Activated CD4-positive, alpha-beta memory T cell treated with anti-CD3 and anti-CD28 coated beads for 36 hours (primary cell): Measurements from ENCODE around the gene USP25. TPM values are rescaled to one million over a fixed set of nuclear protein-coding genes. Genes with fewer than 3 reads are reported as not detected.

Experiments used
- CTCF ChIA-PET: fragments of 350-600 bp; sonication (Branson Sonifier 250); formaldehyde crosslinking; loops from one replicate; lab custom pipeline; 2021; ENCODE audit warnings: antibody characterized with exemption, inconsistent platforms; lab: Charles Lee
- POLR2A ChIA-PET: fragments of 350-600 bp; sonication (Branson Sonifier 250); formaldehyde crosslinking; loops from one replicate; lab custom pipeline; 2021; ENCODE audit warnings: antibody characterized with exemption; lab: Charles Lee
- DNase-seq: peaks from one replicate; pipeline ENCODE4 v3.0.0-alpha.2; 2020
- H3K27ac Mint-ChIP-seq: one replicate; pipeline ENCODE4 v1.8.0; 2021; ENCODE audit warnings: mixed read lengths
- H3K27me3 Mint-ChIP-seq: one replicate; pipeline ENCODE4 v1.8.0; 2021; ENCODE audit warnings: mixed read lengths
- H3K36me3 Mint-ChIP-seq: one replicate; pipeline ENCODE4 v1.8.0; 2021; ENCODE audit warnings: mixed read lengths
- H3K4me1 Mint-ChIP-seq: one replicate; pipeline ENCODE4 v1.8.0; 2021; ENCODE audit warnings: low read depth, mixed read lengths
- H3K4me3 Mint-ChIP-seq: one replicate; pipeline ENCODE4 v1.8.0; 2021; ENCODE audit warnings: mild to moderate bottlenecking, mixed read lengths
- H3K9me3 Mint-ChIP-seq: one replicate; pipeline ENCODE4 v1.8.0; 2021; ENCODE audit warnings: mixed read lengths
- intact Hi-C: fragments of 100-400 bp; cut with micrococcal nuclease; formaldehyde crosslinking; loops from one replicate; pipeline ENCODE4 v1.15.1; 2023
- total RNA-seq, 2 experiments: library from RNA; stranded (reverse); gene quantifications; one replicate each; pipeline ENCODE4 v1.2.3, GENCODE V29; 2021

The USP25 gene
- total RNA-seq, 2 experiments from 2014 or later, result 31.2 to 31.7 TPM

DNA sequence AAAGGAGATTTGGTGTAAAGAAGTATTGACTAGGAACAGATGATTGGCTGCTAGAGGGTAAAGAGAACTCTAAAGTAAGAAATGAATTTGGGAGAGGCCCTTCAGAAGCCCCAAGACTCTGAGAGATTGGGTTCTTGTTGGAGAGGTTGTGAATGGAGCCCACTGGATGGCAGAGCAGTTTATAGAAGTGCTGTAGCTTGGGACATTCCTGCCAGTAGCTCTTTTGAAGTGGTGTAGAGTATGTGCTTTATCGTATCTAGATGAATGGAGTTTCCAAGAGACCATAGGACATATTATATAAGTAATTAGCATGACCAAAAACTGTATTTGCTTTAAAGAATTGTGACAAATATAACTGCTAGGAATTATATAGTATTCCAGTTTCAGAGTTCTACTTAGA lies 21.3 kb downstream of the USP25 start:
- ChIA-PET CTCF (no interaction called here), POLR2A (no interaction called here)
- DNase-seq, result no peak
- no peak overlapping the region for H3K27ac Mint-ChIP-seq
- no peaks in the 10 kb centered on the region for H3K27me3 Mint-ChIP-seq
- no peaks in the 10 kb centered on the region for H3K36me3 Mint-ChIP-seq
- no peaks in the 10 kb centered on the region for H3K9me3 Mint-ChIP-seq
- H3K4me1 Mint-ChIP-seq, result peaks cover 60% of the 10 kb centered on the region
- H3K4me3 Mint-ChIP-seq, result no peak overlapping the region
- intact Hi-C loops, result no loop called here

GRCh38 chr21:15751546-15751945 lies 21.8 kb downstream of the USP25 start:
- Mint-ChIP-seq H3K27me3 (no peaks in the 10 kb centered on the region), H3K4me1 (peaks cover 63% of the 10 kb centered on the region), H3K27ac (no peak overlapping the region), H3K36me3 (no peaks in the 10 kb centered on the region), H3K9me3 (no peaks in the 10 kb centered on the region), H3K4me3 (no peak overlapping the region)
- CTCF ChIA-PET, result no interaction called here
- DNase-seq, result no peak
- intact Hi-C loops, result no loop called here
- POLR2A ChIA-PET, result no interaction called here

DNA sequence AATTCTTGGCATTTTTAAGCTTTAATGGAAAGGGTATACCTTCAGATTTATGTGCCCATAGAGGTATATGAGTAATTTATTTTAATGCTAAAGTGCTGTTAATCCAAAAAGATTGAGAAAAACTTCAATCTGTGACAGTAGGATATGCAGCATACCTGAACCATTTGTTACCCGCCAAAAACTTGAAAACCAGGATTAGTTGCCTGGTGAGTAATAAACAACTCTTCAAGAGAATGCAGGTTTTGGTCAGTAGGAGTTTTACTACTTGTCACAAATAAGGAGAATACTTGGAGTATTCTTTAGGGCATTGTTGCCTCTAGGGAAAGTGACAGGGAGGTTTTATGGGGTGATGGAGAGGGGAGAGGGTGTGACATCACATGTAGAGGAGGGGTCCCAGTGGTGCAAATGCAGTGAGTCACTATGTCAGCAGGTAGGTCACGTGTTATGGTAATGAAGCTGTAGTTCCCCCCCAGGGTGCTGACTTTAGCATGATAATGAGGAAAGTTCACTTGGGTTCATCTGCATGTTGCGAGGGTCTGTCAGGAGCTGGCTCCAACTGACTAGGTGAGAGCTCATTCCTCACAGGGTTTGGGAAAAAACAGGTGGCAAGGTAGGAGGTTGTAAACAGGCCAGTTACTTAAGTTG lies 23.1 kb downstream of the USP25 start:
- Mint-ChIP-seq H3K36me3 (peaks cover 8% of the 10 kb centered on the region), H3K4me1 (peaks cover 68% of the 10 kb centered on the region), H3K4me3 (no peak overlapping the region)

DNA sequence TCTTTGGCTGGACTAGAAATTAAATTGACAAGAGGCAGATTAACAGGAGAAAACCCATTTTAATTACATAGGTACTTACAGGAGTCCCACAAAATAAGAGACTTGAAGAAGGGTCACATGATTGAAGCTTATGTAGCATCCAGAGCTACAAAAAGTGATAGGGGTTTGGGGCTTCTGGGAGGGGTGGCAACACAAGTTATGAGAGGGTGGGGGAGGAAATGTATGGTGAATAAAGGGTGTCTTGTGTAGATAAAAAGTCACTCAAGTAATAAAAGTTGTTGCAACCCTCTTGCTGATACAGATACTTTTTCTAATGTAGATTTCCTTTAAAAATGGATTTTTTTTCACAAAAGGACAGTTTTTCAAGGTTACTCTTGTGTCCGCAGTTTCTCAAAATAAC lies 24.0 kb downstream of the USP25 start:
- intact Hi-C loops, result no loop called here
- ChIA-PET CTCF (interaction anchor here (0.6 kb wide), 1 partner anchor 162 kb away, joined by 3 read pairs; no protein-coding TSS in a partner anchor), POLR2A (no interaction called here)
- DNase-seq, result no peak
- peaks cover 9% of the 10 kb centered on the region for H3K9me3 Mint-ChIP-seq
- H3K36me3 Mint-ChIP-seq, result peaks cover 16% of the 10 kb centered on the region
- no peak overlapping the region for H3K27ac Mint-ChIP-seq
- no peaks in the 10 kb centered on the region for H3K27me3 Mint-ChIP-seq
- H3K4me1 Mint-ChIP-seq, result peaks cover 74% of the 10 kb centered on the region
- no peak overlapping the region for H3K4me3 Mint-ChIP-seq

More for the DNA sequence above, 23.1 kb downstream of the USP25 start:
- CTCF ChIA-PET, result interaction anchor here (0.6 kb wide), 1 partner anchor 161 kb away, joined by 3 read pairs; no protein-coding TSS in a partner anchor
- peaks cover 4% of the 10 kb centered on the region for H3K9me3 Mint-ChIP-seq
- POLR2A ChIA-PET, result no interaction called here
- no peak overlapping the region for H3K27ac Mint-ChIP-seq
- no peak for DNase-seq
- intact Hi-C loops, result no loop called here
- no peaks in the 10 kb centered on the region for H3K27me3 Mint-ChIP-seq

DNA sequence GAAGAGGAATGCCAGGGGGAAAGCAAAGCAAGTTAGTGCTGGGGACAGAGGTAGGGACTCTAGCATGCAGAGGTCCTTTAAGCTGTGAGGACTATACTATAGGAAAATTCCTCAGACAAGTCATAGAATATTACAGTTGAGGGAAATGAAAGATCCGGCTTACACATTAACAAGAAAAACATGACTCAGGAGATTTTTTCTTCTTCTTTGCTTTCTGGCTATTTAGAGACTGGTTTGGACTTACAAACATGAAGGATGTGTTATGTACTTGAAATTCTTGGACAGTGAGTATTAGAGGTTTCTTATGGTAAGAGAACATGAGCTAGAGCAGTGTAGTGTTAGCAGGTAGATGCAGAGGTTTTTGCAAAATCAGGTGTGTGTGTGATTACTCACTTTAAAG lies 24.9 kb downstream of the USP25 start:
- H3K4me1 Mint-ChIP-seq, result peaks cover 69% of the 10 kb centered on the region
- no peaks in the 10 kb centered on the region for H3K27me3 Mint-ChIP-seq
- ChIA-PET CTCF (interaction anchor here (0.8 kb wide), 1 partner anchor 39 kb away, joined by 3 read pairs; no protein-coding TSS in a partner anchor), POLR2A (no interaction called here)
- no peak for DNase-seq
- no peak overlapping the region for H3K4me3 Mint-ChIP-seq
- peaks cover 9% of the 10 kb centered on the region for H3K9me3 Mint-ChIP-seq
- no peak overlapping the region for H3K27ac Mint-ChIP-seq
- H3K36me3 Mint-ChIP-seq, result peaks cover 16% of the 10 kb centered on the region
- intact Hi-C loops, result no loop called here

DNA sequence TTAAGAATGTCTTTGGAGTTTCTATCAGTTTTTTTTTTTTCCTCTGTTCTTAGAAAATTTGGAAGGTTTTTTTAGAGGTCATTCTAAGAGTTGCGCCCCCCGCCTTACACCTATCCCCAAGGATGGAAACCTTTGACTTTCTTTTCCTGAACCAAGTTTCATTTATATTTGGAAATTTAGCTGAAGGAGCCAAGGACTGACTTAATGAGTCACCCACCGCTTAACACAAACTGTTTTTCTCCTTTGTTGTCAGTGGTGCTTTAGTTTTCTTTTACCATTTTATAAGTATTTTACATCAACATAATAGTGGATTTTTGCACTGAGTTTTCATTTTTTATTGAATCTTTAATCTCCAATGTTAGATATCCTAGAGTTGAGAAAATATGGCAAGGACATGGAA lies 25.3 kb downstream of the USP25 start:
- ChIA-PET POLR2A (no interaction called here), CTCF (interaction anchor here (0.8 kb wide), 1 partner anchor 39 kb away, joined by 3 read pairs; no protein-coding TSS in a partner anchor)
- peaks cover 16% of the 10 kb centered on the region for H3K36me3 Mint-ChIP-seq
- H3K27ac Mint-ChIP-seq, result no peak overlapping the region
- no peaks in the 10 kb centered on the region for H3K27me3 Mint-ChIP-seq
- H3K4me1 Mint-ChIP-seq, result peaks cover 70% of the 10 kb centered on the region
- no peak for DNase-seq
- intact Hi-C loops, result no loop called here
- peaks cover 9% of the 10 kb centered on the region for H3K9me3 Mint-ChIP-seq
- no peak overlapping the region for H3K4me3 Mint-ChIP-seq

DNA sequence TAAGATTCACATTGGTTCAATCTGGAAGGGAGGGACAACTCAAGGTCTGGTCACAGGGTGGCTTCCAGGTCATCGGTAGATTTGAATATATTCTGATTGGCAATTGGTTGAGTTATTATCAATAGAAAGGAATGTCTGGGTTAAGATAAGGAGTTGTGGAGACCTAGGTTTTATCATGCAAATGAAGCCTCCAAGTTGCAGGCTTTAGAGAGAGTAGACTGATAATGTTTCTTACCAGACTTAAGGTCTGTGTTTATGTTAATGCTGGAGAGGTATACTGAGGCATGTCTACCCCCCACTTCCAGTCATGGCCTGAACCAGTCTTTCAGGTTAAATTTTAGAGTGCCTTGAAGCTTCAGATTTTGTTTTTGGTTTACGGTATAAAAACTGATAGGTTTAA lies 29.7 kb downstream of the USP25 start:
- CTCF ChIA-PET, result no interaction called here
- H3K36me3 Mint-ChIP-seq, result peaks cover 31% of the 10 kb centered on the region
- POLR2A ChIA-PET, result no interaction called here
- no peak overlapping the region for H3K4me3 Mint-ChIP-seq
- peaks cover 14% of the 10 kb centered on the region for H3K9me3 Mint-ChIP-seq
- H3K27ac Mint-ChIP-seq, result no peak overlapping the region
- intact Hi-C loops, result no loop called here
- no peak for DNase-seq
- no peaks in the 10 kb centered on the region for H3K27me3 Mint-ChIP-seq
- peaks cover 71% of the 10 kb centered on the region for H3K4me1 Mint-ChIP-seq

DNA sequence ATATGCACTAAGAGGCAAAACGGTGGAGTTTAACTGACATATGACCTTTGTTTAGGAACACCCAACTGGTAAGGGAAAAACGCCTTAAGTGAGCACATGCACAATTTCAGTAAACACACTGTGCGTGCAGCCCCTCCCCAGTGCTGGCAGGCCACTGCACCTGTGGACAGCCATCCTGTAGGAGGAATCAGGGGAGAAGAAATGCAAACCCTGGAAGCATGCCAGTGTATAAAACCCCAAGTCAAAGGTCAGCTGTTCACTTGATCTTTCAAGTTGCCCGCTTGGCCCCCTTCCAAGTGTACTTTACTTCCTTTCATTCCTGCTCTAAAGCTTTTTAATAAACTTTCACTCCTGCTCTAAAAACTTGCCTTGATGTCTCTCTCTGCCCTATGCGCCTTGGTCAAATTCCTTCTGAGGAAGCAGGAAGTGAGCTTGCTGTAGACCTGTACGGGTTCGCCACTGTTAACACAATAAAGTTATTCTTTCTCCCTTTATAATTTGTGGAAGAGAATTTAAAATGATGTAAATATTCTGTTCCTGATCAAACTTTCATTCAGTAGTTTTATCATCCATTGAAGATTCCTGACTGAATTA lies 31.8 kb downstream of the USP25 start:
- POLR2A ChIA-PET, result no interaction called here
- Mint-ChIP-seq H3K9me3 (peaks cover 14% of the 10 kb centered on the region), H3K27ac (no peak overlapping the region), H3K4me3 (no peak overlapping the region), H3K36me3 (peaks cover 34% of the 10 kb centered on the region), H3K27me3 (no peaks in the 10 kb centered on the region), H3K4me1 (peaks cover 56% of the 10 kb centered on the region)
- no peak for DNase-seq
- intact Hi-C loops, result loop anchor here (2.0 kb wide), 1 partner anchor 29 kb away; no protein-coding TSS in a partner anchor
- CTCF ChIA-PET, result no interaction called here

DNA sequence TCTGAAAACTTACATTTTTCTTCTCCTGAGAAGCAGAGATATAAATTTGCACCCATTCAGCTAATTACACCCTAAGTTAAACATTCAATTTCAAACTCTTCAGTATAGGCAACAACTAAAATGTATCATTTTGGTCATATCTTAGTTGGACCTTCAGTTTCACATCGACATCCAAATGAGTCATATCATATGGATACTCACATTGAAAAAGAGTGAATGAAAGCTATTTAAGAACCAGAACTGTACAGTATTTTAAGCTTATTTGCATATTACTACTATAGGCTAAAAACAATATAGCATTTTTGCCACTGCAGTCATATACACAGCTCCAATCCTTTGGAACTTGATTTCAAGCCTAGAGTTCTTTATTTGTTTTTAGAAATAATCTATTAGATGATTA lies 33.6 kb downstream of the USP25 start:
- Mint-ChIP-seq H3K4me3 (no peak overlapping the region), H3K36me3 (peaks cover 34% of the 10 kb centered on the region), H3K27ac (no peak overlapping the region), H3K27me3 (no peaks in the 10 kb centered on the region), H3K4me1 (peaks cover 53% of the 10 kb centered on the region), H3K9me3 (peaks cover 5% of the 10 kb centered on the region)
- no peak for DNase-seq
- intact Hi-C loops, result loop anchor here (2.0 kb wide), 1 partner anchor 31 kb away; no protein-coding TSS in a partner anchor
- ChIA-PET CTCF (interaction anchor here (0.8 to 1.2 kb wide), 5 partner anchors 29 to 63 kb away, joined by 3 to 5 read pairs (median 3); partner anchors contain the start of gene USP25), POLR2A (interaction anchor here (1.0 kb wide), 1 partner anchor 31 kb away, joined by 3 read pairs; no protein-coding TSS in a partner anchor)

- DNase-seq, result no peak
- H3K36me3 Mint-ChIP-seq, result peaks cover 34% of the 10 kb centered on the region
- intact Hi-C loops, result no loop called here
Observed at GRCh38 chr21:15764878-15765277, 35.1 kb downstream of the USP25 start.

DNA sequence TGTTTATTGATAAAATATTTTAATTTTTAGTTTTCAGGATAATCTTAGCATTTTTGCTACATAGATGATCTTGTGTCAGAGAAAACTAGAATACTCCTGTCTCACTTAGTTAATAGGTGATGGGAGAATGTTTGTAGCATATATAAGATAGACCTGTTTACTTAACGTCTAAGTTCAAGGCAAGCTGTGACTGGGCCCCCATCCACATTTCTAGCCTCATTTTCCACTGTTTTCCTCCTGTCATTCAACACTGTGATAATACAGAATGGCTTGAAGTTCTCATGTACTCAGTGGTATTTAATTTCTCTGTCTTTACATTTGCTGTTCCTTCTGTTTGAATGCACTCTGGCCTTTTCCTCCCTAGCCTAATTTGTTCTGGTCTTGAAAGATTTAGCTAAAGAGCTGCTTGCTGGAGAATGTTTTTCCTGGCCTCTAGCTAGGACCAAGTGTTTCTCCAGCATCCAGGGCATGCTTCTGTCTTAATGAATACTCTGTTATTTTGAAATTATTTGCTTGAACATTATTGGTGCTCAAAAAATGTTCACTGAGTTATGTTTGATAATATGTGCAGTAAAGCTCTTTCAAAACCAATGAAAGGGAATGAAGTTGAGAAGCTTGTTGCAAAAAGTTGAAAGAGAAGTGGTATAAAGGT lies 37.3 kb downstream of the USP25 start:
- H3K27me3 Mint-ChIP-seq, result no peaks in the 10 kb centered on the region
- H3K27ac Mint-ChIP-seq, result no peak overlapping the region
- CTCF ChIA-PET, result no interaction called here
- peaks cover 1% of the 10 kb centered on the region for H3K9me3 Mint-ChIP-seq
- peaks cover 52% of the 10 kb centered on the region for H3K4me1 Mint-ChIP-seq
- H3K36me3 Mint-ChIP-seq, result peaks cover 34% of the 10 kb centered on the region
- POLR2A ChIA-PET, result no interaction called here
- DNase-seq, result no peak
- intact Hi-C loops, result no loop called here
- H3K4me3 Mint-ChIP-seq, result no peak overlapping the region

More at GRCh38 chr21:15764878-15765277, 35.1 kb downstream of the USP25 start:
- peaks cover 5% of the 10 kb centered on the region for H3K9me3 Mint-ChIP-seq
- no peak overlapping the region for H3K4me3 Mint-ChIP-seq
- no peaks in the 10 kb centered on the region for H3K27me3 Mint-ChIP-seq
- ChIA-PET CTCF (no interaction called here), POLR2A (no interaction called here)
- no peak overlapping the region for H3K27ac Mint-ChIP-seq
- H3K4me1 Mint-ChIP-seq, result peaks cover 55% of the 10 kb centered on the region

DNA sequence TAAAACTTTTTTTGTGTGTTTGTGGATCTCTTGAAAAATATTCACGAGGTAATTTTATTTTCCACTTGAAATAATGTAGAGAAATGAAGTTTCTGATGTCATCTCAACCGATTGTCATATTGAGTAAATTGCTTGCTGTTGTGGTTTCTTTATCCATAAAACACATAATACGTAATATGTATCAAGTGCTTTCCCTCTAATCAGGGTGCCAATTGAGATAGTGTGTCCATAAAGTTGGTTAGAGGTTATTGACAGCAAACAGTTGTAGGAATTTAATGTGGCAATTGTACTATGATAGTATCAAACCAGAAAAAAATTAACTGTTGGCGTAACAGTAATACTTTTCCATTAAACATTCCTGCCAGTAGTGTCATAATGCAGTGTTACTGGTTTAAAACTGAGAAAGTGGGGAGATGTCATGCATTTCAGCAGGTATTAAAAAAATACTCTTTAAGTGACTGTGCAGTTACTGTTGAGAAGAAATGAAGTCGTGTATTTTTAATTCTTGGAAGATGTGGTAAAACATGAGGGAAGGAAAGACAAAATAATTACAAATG lies 38.3 kb downstream of the USP25 start:
- Mint-ChIP-seq H3K36me3 (peaks cover 27% of the 10 kb centered on the region), H3K4me1 (peaks cover 46% of the 10 kb centered on the region), H3K9me3 (no peaks in the 10 kb centered on the region), H3K27ac (no peak overlapping the region), H3K4me3 (no peak overlapping the region), H3K27me3 (no peaks in the 10 kb centered on the region)
- intact Hi-C loops, result no loop called here
- ChIA-PET CTCF (no interaction called here), POLR2A (no interaction called here)
- DNase-seq, result no peak
